GM12878 (cell line): ENCODE results near the gene ASPDH.

Experiments used
- EGR1 ChIP-seq, 2 experiments: IDR thresholded peaks; 1 replicate in 1 of 2; 2 replicates in 1 of 2; pipeline ENCODE4 v1.6.1; 2011 to 2012; ENCODE audit warnings: low read depth in 2 of 2, low read length in 2 of 2, borderline replicate concordance in 1 of 2, mild to moderate bottlenecking in 1 of 2, moderate library complexity in 1 of 2
- MYC ChIP-seq: IDR thresholded peaks from 2 replicates; pipeline ENCODE4 v1.6.1; 2011; ENCODE audit warnings: mild to moderate bottlenecking, low read length, moderate library complexity, inconsistent platforms; ENCODE audit not compliant: insufficient read depth, insufficient replicate concordance, insufficient read length, severe bottlenecking
- TCF12 ChIP-seq: IDR thresholded peaks from 2 replicates; pipeline ENCODE4 v1.6.1; 2011; ENCODE audit warnings: low read depth, mild to moderate bottlenecking, low read length
- TF ChIP-seq, protein P1 (sequence below): IDR thresholded peaks from 2 replicates; pipeline ENCODE4 v1.6.1; 2012; ENCODE audit warnings: low read depth, low read length, improper control_type of control experiment
- TF ChIP-seq, protein P2 (sequence below), 3 experiments: IDR thresholded peaks in 2 of 3; conservative IDR thresholded peaks in 1 of 3; 2 replicates each; pipeline ENCODE4 v1.5.1; 2011; ENCODE audit warnings: low read depth in 3 of 3, low read length in 3 of 3, mild to moderate bottlenecking in 3 of 3, control low read depth in 2 of 3, moderate library complexity in 2 of 3, inconsistent platforms in 1 of 3, mixed read lengths in 1 of 3; ENCODE audit not compliant: control insufficient read depth in 2 of 3, insufficient read depth in 1 of 3; ENCODE audit errors: extremely low read depth in 1 of 3

DNA sequence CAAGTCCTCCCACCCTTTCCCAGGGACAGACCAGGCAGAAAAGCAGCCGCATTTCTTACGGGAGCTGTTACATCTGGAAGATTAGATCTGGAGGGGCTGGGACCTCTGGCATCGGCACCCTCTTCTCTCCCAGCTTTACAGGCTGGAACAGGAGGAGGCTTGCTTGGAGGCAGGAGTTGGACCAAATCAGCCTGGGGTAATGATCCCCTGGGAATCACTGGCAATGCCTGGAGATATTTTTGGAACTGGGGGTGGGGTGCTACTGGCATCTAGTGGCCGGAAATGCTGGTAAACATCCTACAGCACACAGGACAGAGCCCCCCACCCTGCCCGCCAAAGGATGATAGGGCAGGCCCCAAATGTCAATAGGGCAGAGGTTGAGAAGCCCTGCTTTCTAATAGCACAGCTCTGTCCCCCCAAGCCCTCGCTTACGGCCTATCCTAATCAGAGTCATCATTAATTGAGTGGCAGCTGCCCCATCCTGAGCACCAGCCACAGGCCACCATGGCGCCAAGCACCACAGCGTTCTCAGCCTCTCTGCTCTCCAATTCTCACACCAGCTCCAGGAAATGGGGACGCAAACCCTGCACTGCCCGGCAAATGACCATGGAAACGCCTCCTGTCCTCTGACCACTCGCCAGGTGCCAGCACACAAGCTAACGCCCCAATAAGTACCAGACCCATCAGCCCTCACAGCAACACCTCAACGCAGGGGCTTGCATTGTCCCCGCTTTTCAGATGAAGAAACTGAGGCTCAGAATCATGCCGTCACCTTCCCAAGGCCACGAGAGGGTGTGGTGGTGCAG, 33.9 kb upstream of the ASPDH start:
- TF ChIP-seq EGR1 (IDR thresholded peaks at IDR 0.05; ENCODE audit: borderline replicate concordance in 1 of 2, low read depth in 2 of 2, low read length in 2 of 2) (no peak), MYC (no peak), TCF12 (no peak)
- TF ChIP-seq, protein P1, sequence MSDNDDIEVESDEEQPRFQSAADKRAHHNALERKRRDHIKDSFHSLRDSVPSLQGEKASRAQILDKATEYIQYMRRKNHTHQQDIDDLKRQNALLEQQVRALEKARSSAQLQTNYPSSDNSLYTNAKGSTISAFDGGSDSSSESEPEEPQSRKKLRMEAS = no peak
- TF ChIP-seq, protein P2, sequence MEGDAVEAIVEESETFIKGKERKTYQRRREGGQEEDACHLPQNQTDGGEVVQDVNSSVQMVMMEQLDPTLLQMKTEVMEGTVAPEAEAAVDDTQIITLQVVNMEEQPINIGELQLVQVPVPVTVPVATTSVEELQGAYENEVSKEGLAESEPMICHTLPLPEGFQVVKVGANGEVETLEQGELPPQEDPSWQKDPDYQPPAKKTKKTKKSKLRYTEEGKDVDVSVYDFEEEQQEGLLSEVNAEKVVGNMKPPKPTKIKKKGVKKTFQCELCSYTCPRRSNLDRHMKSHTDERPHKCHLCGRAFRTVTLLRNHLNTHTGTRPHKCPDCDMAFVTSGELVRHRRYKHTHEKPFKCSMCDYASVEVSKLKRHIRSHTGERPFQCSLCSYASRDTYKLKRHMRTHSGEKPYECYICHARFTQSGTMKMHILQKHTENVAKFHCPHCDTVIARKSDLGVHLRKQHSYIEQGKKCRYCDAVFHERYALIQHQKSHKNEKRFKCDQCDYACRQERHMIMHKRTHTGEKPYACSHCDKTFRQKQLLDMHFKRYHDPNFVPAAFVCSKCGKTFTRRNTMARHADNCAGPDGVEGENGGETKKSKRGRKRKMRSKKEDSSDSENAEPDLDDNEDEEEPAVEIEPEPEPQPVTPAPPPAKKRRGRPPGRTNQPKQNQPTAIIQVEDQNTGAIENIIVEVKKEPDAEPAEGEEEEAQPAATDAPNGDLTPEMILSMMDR (IDR thresholded peaks at IDR 0.05 in 2 of 3, conservative IDR thresholded peaks at IDR 0.05 in 1 of 3; ENCODE audit: control insufficient read depth in 2 of 3, extremely low read depth in 1 of 3, insufficient read depth in 1 of 3, low read depth in 3 of 3, low read length in 3 of 3) = no peak
